ENCODE data around the gene IRX4.
A peak's percentile ranks its signal among the peaks of the same experiment; 100 is the strongest.

The IRX4 gene

DNA sequence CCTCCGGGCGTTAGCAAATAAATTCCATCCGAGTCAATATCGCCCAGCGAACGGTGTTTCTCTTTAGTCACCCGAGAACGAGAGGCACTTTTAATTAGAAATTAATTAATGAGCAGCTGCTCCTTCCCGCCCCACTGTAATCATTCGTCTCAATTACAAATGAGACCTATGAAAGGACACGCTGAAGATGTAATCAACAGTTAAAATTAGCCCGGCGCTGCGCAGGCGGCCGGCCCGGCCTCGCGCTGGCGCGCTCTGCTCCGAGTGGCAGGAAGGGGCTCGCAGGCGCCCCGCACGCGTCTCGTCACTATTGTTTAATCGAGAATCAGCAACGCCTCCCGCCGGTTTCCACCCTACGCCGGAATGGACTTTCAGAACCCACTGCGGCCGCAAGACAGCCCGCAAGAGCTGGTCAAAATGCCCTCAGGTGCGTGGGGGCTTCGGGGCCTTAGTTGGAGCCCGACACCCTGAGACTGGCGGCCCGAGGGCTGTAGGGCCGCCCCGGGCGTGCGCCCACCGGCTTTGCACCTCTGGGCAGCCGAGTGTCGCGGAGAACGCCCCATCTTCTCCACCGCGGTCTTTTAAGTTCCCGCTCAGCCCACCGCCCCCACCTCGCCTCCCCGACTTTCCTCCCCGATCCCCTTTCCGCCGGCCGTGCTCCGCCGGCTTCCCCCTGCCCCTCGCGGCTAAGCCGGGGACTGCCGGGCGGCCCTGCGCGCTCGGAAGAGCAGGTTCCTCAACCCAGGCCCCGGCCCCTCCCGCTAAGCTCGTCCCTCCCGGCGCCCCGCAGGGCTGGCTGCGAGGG is 597 bp upstream of the IRX4 start:
- Histone ChIP-seq H3K27ac (ENCODE audit: low read depth, low read length, severe bottlenecking) (no peak overlapping the region), H3K4me1 (ENCODE audit: control insufficient read depth, insufficient read depth, low read length, poor library complexity, severe bottlenecking) (peaks cover 17% of the 10 kb centered on the region), H3K36me3 (ENCODE audit: control insufficient read depth, insufficient read depth, low read length) (no peaks in the 10 kb centered on the region), H3K4me3 (ENCODE audit: extremely low read depth, insufficient read depth, low read length, poor library complexity, severe bottlenecking) (peak overlapping the region; percentile 18), H3K9me3 (ENCODE audit: control insufficient read depth, low read length) (no peaks in the 10 kb centered on the region)
- 1% methylated on average over 50 to 52 of the region's 78 CpGs for WGBS, 2 experiments (ENCODE audit: insufficient coverage in 2 of 2)

DNA sequence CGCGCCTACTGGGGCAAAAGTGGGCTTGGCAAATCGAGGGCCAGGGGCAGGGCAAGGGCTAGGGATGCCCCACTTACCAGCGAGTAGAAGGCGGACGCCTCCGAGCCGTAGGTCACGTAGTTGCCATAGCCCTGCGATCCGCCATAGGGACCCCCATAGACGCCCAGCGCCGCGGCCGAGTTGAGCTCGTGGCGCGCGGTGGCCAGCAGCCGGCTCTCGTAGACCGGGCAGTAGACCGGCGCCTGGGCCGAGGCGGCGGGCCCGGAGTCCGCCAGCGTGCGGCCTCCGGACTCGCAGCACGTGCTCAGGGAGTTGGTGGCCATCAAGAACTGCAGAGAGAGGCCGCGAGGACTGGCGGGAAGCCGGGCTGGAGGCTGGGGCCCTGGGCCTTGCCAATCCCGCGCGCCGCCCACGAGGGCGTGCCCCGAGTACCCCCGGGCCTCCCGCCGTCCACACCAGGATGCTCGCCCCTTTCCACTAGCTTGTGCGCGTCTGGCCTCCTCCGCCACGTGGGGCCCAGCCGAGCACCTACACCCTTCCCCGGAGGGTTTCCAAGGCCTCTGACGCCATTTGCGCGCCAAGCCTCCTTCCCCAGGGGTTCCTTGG is 891 bp downstream of the IRX4 start:
- peaks cover 17% of the 10 kb centered on the region for H3K4me1 ChIP-seq (ENCODE audit: control insufficient read depth, insufficient read depth, low read length, poor library complexity, severe bottlenecking)
- WGBS, 2 experiments (ENCODE audit: insufficient coverage in 2 of 2): 6 to 8% methylated on average over 52 to 55 of the region's 59 CpGs
- no peaks in the 10 kb centered on the region for H3K36me3 ChIP-seq (ENCODE audit: control insufficient read depth, insufficient read depth, low read length)
- H3K4me3 ChIP-seq (ENCODE audit: extremely low read depth, insufficient read depth, low read length, poor library complexity, severe bottlenecking): no peak overlapping the region
- no peak overlapping the region for H3K27ac ChIP-seq (ENCODE audit: low read depth, low read length, severe bottlenecking)
- H3K9me3 ChIP-seq (ENCODE audit: control insufficient read depth, low read length): no peaks in the 10 kb centered on the region

DNA sequence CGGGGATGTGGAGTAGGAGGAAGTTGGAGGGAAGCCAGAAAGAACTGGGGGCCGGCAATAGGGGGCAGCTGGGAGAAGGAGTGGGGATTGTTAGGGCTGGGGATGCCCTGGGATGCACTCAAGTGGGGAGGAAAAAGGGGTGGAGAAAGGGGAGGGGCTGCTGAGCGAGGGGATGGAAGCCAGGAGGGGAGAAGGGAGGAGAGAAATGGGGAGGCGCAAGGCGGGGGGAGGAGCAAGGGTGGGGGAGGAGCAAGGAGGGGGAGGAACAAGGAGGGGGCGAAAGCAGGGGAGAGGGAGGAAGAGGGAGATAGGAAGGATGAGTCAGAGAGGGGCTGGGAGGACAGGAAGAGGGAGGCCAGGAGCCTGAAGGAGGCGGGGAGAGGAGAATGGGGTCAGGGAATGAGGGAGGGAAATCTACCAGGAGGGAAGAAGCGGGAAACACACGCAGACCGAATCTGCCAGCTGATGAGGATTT is 1.6 kb downstream of the IRX4 start:
- 3 to 4% methylated on average over 8 to 9 of the region's 10 CpGs for WGBS, 2 experiments (ENCODE audit: insufficient coverage in 2 of 2)
- no peaks in the 10 kb centered on the region for H3K36me3 ChIP-seq (ENCODE audit: control insufficient read depth, insufficient read depth, low read length)
- H3K4me1 ChIP-seq (ENCODE audit: control insufficient read depth, insufficient read depth, low read length, poor library complexity, severe bottlenecking): peaks cover 17% of the 10 kb centered on the region
- H3K4me3 ChIP-seq (ENCODE audit: extremely low read depth, insufficient read depth, low read length, poor library complexity, severe bottlenecking): no peak overlapping the region
- H3K27ac ChIP-seq (ENCODE audit: low read depth, low read length, severe bottlenecking): no peak overlapping the region
- H3K9me3 ChIP-seq (ENCODE audit: control insufficient read depth, low read length): no peaks in the 10 kb centered on the region

DNA sequence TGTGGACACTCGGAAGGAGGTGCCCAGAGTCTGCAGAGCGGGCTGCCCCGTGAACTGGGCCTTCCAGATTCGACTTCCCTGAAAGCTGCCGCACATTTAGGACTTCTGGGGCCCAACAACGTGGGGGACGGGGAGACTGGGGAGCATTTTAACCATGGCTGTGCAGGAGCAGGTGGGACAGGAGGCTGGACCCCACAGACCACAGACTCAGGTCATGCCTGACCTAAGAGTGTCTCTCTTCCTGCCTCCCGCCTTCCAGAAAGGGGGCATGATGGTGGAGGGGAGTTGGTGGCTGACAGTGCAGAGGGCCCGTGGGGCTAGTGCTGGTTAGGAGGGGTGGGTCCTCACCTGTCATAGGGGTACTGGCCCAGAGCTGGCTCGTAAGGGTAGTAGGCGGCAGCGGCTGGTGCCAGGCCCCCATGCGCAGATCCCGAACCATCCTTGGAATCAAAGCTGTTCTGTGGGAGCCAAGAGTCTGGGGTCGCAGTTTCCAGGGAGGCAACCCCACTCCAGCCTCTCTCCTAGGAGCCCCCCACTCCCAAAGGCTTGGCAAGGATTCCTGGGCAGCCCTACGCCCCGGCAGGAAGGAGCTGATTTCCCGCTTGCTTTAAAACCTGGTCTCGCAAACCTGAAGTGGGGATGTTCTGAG is 2.2 kb downstream of the IRX4 start:
- H3K36me3 ChIP-seq (ENCODE audit: control insufficient read depth, insufficient read depth, low read length): no peaks in the 10 kb centered on the region
- 74 to 77% methylated on average over 9 to 14 of the region's 19 CpGs for WGBS, 2 experiments (ENCODE audit: insufficient coverage in 2 of 2)
- no peak overlapping the region for H3K27ac ChIP-seq (ENCODE audit: low read depth, low read length, severe bottlenecking)
- peaks cover 22% of the 10 kb centered on the region for H3K4me1 ChIP-seq (ENCODE audit: control insufficient read depth, insufficient read depth, low read length, poor library complexity, severe bottlenecking)
- no peaks in the 10 kb centered on the region for H3K9me3 ChIP-seq (ENCODE audit: control insufficient read depth, low read length)
- no peak overlapping the region for H3K4me3 ChIP-seq (ENCODE audit: extremely low read depth, insufficient read depth, low read length, poor library complexity, severe bottlenecking)

DNA sequence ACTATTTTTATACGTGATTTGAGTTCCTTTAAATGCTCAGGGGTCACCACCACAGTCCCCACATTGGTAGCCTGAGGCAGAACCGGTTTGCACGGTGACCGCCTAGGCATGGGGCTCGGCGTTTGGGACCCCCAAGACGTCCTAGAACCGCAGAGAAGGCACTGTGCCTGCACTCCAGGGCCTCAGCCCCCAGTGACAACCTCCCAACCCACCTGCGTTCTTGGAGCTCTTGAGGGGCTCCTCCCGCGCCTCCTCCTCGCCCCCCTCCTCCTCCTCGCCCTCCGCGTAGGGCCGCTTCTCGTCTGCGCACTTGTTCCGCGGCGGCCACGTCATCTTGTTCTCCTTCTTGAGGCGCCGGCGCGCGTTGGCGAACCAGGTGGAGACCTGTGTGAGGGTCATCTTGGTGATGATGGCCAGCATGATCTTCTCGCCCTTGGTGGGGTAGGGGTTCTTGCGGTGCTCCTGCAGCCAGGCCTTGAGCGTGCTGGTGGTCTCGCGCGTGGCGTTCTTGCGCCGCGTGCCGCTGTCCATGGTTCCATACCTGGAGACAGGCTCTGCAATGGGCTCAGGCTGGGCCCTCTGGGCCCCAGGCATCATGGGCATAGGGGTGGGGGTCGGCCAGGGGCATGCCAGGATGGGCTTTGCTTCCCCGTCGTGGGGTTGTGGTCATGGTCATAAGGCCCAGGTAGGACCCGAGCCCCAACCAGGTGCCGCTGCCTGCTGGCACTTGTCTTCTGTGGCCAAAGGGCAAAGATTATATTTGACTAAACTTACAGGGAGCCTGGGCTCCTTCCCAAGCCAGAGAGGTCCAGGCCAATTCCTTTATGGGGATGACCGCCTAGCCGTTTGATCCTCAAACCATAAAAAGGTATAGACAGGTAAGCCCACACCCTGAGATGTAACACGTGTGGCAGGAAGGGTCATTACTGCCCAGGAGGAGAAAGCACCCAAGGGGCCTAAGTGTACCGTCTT is 3.1 kb downstream of the IRX4 start:
- peaks cover 20% of the 10 kb centered on the region for H3K4me1 ChIP-seq (ENCODE audit: control insufficient read depth, insufficient read depth, low read length, poor library complexity, severe bottlenecking)
- no peak overlapping the region for H3K27ac ChIP-seq (ENCODE audit: low read depth, low read length, severe bottlenecking)
- WGBS, 2 experiments (ENCODE audit: insufficient coverage in 2 of 2): 80 to 90% methylated on average over 30 to 35 of the region's 48 CpGs
- no peak overlapping the region for H3K4me3 ChIP-seq (ENCODE audit: extremely low read depth, insufficient read depth, low read length, poor library complexity, severe bottlenecking)
- no peaks in the 10 kb centered on the region for H3K36me3 ChIP-seq (ENCODE audit: control insufficient read depth, insufficient read depth, low read length)
- H3K9me3 ChIP-seq (ENCODE audit: control insufficient read depth, low read length): no peaks in the 10 kb centered on the region

- WGBS, 2 experiments (ENCODE audit: insufficient coverage in 2 of 2): 7 to 13% methylated on average over 49 to 73 of the region's 79 CpGs
- no peaks in the 10 kb centered on the region for H3K36me3 ChIP-seq (ENCODE audit: control insufficient read depth, insufficient read depth, low read length)
- H3K27ac ChIP-seq (ENCODE audit: low read depth, low read length, severe bottlenecking): no peak overlapping the region
- no peak overlapping the region for H3K4me3 ChIP-seq (ENCODE audit: extremely low read depth, insufficient read depth, low read length, poor library complexity, severe bottlenecking)
- peaks cover 10% of the 10 kb centered on the region for H3K4me1 ChIP-seq (ENCODE audit: control insufficient read depth, insufficient read depth, low read length, poor library complexity, severe bottlenecking)
- H3K9me3 ChIP-seq (ENCODE audit: control insufficient read depth, low read length): no peaks in the 10 kb centered on the region
Observed at GRCh38 chr5:1878050-1878849, 4.5 kb downstream of the IRX4 start.

DNA sequence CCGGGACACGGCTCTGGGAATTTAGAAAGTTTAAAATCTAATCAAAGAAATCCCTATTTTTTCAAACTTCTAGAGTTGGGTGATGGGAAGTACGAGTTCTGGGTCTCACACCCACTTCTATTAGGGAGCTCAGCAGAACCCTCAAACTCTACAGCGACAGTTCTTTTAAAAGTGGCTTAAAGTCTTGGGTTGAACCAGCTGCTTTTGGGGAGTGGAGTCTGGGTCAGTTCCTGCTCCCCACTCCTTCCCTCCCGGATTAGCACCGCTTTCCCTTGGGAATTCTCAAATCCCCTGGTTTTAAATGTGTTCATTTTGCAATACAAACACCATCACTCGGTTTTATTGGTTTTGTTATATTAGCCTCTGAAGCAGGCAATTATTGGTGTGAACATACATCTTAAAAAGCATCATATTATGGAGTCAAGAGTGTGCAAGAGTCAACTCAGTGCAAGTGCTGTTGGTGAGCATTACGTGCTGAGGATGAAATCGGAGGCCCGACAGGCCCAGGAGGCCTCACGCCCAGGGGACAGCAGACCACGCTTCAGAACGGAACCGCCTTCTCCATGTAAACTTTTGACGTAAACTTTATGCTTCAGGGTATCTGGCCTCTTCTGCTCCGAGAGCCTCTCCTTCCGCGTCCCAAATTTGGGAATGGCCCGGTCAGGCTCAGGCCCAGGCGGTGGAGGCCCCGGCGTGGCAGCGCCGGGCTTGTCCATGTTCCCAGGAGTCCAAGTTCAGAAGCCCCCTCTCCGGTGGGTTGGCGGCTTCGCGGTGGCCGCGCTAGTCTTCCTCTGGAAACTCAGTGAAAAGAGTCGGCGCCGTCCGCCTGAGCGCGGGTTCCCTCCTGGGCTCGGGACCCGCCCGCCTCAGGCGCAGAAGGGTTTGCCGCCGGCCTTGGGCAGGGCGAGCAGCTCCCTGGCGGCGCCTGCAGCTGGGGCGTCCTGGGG is 5.3 kb downstream of the IRX4 start:
- no peaks in the 10 kb centered on the region for H3K9me3 ChIP-seq (ENCODE audit: control insufficient read depth, low read length)
- no peak overlapping the region for H3K27ac ChIP-seq (ENCODE audit: low read depth, low read length, severe bottlenecking)
- no peak overlapping the region for H3K4me3 ChIP-seq (ENCODE audit: extremely low read depth, insufficient read depth, low read length, poor library complexity, severe bottlenecking)
- H3K4me1 ChIP-seq (ENCODE audit: control insufficient read depth, insufficient read depth, low read length, poor library complexity, severe bottlenecking): peaks cover 5% of the 10 kb centered on the region
- no peaks in the 10 kb centered on the region for H3K36me3 ChIP-seq (ENCODE audit: control insufficient read depth, insufficient read depth, low read length)
- 8 to 11% methylated on average over 40 to 41 of the region's 46 CpGs for WGBS, 2 experiments (ENCODE audit: insufficient coverage in 2 of 2)

GRCh38 chr5:1876660-1877064 is 6.1 kb downstream of the IRX4 start:
- peaks cover 5% of the 10 kb centered on the region for H3K4me1 ChIP-seq (ENCODE audit: control insufficient read depth, insufficient read depth, low read length, poor library complexity, severe bottlenecking)
- H3K36me3 ChIP-seq (ENCODE audit: control insufficient read depth, insufficient read depth, low read length): no peaks in the 10 kb centered on the region
- no peak overlapping the region for H3K27ac ChIP-seq (ENCODE audit: low read depth, low read length, severe bottlenecking)
- WGBS, 2 experiments (ENCODE audit: insufficient coverage in 2 of 2): 0% methylated on average over 20 to 26 of the region's 43 CpGs
- no peaks in the 10 kb centered on the region for H3K9me3 ChIP-seq (ENCODE audit: control insufficient read depth, low read length)
- H3K4me3 ChIP-seq (ENCODE audit: extremely low read depth, insufficient read depth, low read length, poor library complexity, severe bottlenecking): peak overlapping the region; percentile 5
